ENCODE data around the gene TRIML1. TPM values are rescaled to one million over a fixed set of nuclear protein-coding genes. Genes with fewer than 3 reads are reported as not detected.

The TRIML1 gene
- total RNA-seq, 4 donors from 2014 or later: not detected

DNA sequence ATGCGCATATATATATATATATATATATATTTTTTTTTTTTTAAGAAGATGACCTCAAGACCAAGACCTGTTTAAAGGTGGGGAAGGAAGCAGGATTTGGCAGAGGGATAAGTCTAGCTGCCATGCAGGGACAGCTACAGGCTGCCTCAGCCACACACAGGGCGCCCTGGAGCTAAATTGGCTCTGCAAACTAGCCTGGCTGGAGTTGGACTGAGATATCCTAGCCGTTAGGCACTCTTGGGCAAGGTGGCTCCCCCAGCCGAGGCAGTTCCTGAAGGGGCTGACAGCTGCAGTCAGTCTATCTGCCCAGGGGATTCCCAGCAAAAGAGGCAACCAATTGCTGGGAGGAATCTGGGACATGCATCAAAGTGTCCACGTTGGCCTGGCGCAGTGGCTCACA lies 21.9 kb downstream of the TRIML1 start:
- no peaks in the 10 kb centered on the region for H3K4me1 ChIP-seq
- no peak for TF ChIP-seq POLR2AphosphoS5 (IDR thresholded peaks at IDR 0.05)
- no peak for TF ChIP-seq EP300 (IDR thresholded peaks at IDR 0.05; ENCODE audit: low read depth)
- TF ChIP-seq, protein P1, sequence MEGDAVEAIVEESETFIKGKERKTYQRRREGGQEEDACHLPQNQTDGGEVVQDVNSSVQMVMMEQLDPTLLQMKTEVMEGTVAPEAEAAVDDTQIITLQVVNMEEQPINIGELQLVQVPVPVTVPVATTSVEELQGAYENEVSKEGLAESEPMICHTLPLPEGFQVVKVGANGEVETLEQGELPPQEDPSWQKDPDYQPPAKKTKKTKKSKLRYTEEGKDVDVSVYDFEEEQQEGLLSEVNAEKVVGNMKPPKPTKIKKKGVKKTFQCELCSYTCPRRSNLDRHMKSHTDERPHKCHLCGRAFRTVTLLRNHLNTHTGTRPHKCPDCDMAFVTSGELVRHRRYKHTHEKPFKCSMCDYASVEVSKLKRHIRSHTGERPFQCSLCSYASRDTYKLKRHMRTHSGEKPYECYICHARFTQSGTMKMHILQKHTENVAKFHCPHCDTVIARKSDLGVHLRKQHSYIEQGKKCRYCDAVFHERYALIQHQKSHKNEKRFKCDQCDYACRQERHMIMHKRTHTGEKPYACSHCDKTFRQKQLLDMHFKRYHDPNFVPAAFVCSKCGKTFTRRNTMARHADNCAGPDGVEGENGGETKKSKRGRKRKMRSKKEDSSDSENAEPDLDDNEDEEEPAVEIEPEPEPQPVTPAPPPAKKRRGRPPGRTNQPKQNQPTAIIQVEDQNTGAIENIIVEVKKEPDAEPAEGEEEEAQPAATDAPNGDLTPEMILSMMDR (IDR thresholded peaks at IDR 0.05): no peak
- TF ChIP-seq POLR2A (IDR thresholded peaks at IDR 0.05): no peak
- intact Hi-C loops (cut with DNase I; ENCODE audit: low total_unique reads): no loop called here
- no peak overlapping the region for H3K27ac ChIP-seq
- no peaks in the 10 kb centered on the region for H3K9me3 ChIP-seq
- no peak overlapping the region for H3K4me3 ChIP-seq
- no peak for DNase-seq
- 77 to 100% methylated on average over 1 to 6 of the region's 6 CpGs for WGBS, 2 donors (ENCODE audit: low coverage in 1 of 2)
- in situ Hi-C loops (cut with MboI; ENCODE audit: low pct_ligation_motif_present in 1 of 4, low pct_unique_long_range_greater_than_20kb in 1 of 4, low sequenced_read_pairs in 3 of 4): no loop called here
- H3K27me3 ChIP-seq: no peaks in the 10 kb centered on the region
- no peaks in the 10 kb centered on the region for H3K36me3 ChIP-seq

- in situ Hi-C loops (cut with MboI; ENCODE audit: low pct_ligation_motif_present in 1 of 4, low pct_unique_long_range_greater_than_20kb in 1 of 4, low sequenced_read_pairs in 3 of 4): no loop called here
- no peak overlapping the region for H3K27ac ChIP-seq
- 80 to 81% methylated on average over 3 to 6 of the region's 6 CpGs for WGBS, 2 donors (ENCODE audit: low coverage in 1 of 2)
- no peak overlapping the region for H3K4me3 ChIP-seq
- no peaks in the 10 kb centered on the region for H3K4me1 ChIP-seq
- no peaks in the 10 kb centered on the region for H3K27me3 ChIP-seq
- H3K36me3 ChIP-seq: no peaks in the 10 kb centered on the region
- H3K9me3 ChIP-seq: no peaks in the 10 kb centered on the region
- TF ChIP-seq POLR2A (IDR thresholded peaks at IDR 0.05): no peak
- TF ChIP-seq, protein P1 (IDR thresholded peaks at IDR 0.05): no peak
- no peak for TF ChIP-seq EP300 (IDR thresholded peaks at IDR 0.05; ENCODE audit: low read depth)
- no peak for TF ChIP-seq POLR2AphosphoS5 (IDR thresholded peaks at IDR 0.05)
- intact Hi-C loops (cut with DNase I; ENCODE audit: low total_unique reads): no loop called here
- DNase-seq: no peak
Measured at GRCh38 chr4:188162698-188163097, 23.5 kb downstream of the TRIML1 start.

- H3K27ac ChIP-seq: no peak overlapping the region
- intact Hi-C loops (cut with DNase I; ENCODE audit: low total_unique reads): no loop called here
- WGBS, 2 donors (ENCODE audit: low coverage in 1 of 2): 73 to 75% methylated on average over 4 to 5 of the region's 5 CpGs
Measured at GRCh38 chr4:188168726-188169373, 29.6 kb downstream of the TRIML1 start.

DNA sequence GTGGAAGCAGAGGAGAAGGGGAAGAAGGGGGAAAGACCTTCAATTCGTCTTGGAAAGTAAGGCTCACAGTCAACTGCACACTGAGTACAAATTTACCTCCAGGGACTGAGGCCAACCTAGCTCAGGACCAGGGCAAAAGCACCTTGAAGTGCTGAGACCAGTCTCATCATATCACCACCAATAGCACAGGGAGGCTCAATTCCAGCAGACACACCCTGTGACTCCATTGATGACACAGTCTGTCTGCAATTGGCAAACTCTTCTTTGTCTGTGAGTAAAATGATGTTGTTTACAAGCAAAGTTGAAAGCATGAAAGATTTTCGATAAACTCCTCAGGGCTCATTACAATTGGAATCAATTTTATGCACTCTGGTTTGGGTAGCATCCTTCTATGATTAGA lies 32.3 kb downstream of the TRIML1 start:
- H3K9me3 ChIP-seq: no peaks in the 10 kb centered on the region
- 72 to 100% methylated on average over 1 to 2 of the region's 2 CpGs for WGBS, 2 donors (ENCODE audit: low coverage in 1 of 2)
- no peak overlapping the region for H3K27ac ChIP-seq
- TF ChIP-seq EP300 (IDR thresholded peaks at IDR 0.05; ENCODE audit: low read depth) (no peak), POLR2A (IDR thresholded peaks at IDR 0.05) (no peak), POLR2AphosphoS5 (IDR thresholded peaks at IDR 0.05) (no peak)
- TF ChIP-seq, protein P1 (IDR thresholded peaks at IDR 0.05): no peak
- no peaks in the 10 kb centered on the region for H3K36me3 ChIP-seq
- no peaks in the 10 kb centered on the region for H3K4me1 ChIP-seq
- no peak for DNase-seq
- no peak overlapping the region for H3K4me3 ChIP-seq
- intact Hi-C loops (cut with DNase I; ENCODE audit: low total_unique reads) (no loop called here), in situ Hi-C loops (cut with MboI; ENCODE audit: low pct_ligation_motif_present in 1 of 4, low pct_unique_long_range_greater_than_20kb in 1 of 4, low sequenced_read_pairs in 3 of 4) (no loop called here)
- H3K27me3 ChIP-seq: no peaks in the 10 kb centered on the region

More at GRCh38 chr4:188168726-188169373, 29.6 kb downstream of the TRIML1 start:
- in situ Hi-C loops (cut with MboI; ENCODE audit: low pct_ligation_motif_present in 1 of 4, low pct_unique_long_range_greater_than_20kb in 1 of 4, low sequenced_read_pairs in 3 of 4): no loop called here
- no peaks in the 10 kb centered on the region for H3K9me3 ChIP-seq
- H3K27me3 ChIP-seq: no peaks in the 10 kb centered on the region
- H3K4me3 ChIP-seq: no peak overlapping the region
- TF ChIP-seq, protein P1 (IDR thresholded peaks at IDR 0.05): no peak
- TF ChIP-seq EP300 (IDR thresholded peaks at IDR 0.05; ENCODE audit: low read depth): no peak
- TF ChIP-seq POLR2A (IDR thresholded peaks at IDR 0.05): no peak
- TF ChIP-seq POLR2AphosphoS5 (IDR thresholded peaks at IDR 0.05): no peak
- no peaks in the 10 kb centered on the region for H3K4me1 ChIP-seq
- DNase-seq: no peak
- H3K36me3 ChIP-seq: no peaks in the 10 kb centered on the region
